Aorta (tissue), 5 donors: Measurements from ENCODE around the gene FBN2. TPM values are rescaled to one million over a fixed set of nuclear protein-coding genes. Genes with fewer than 3 reads are reported as not detected.
"Not testable (repeated sequence)": the region's sequence is repeated elsewhere in the genome, so short reads cannot be mapped to it uniquely, and the experiment has no call there.

Source experiments
- ATAC-seq: fragments of 200-7000 bp; cut with Tn5 transposase; one replicate; pipeline ENCODE4 v1.9.1; 2022; ENCODE audit warnings: moderate library complexity; ENCODE audit not compliant: low FRiP score
- DNase-seq, 2 donors: peaks; one replicate each; pipeline ENCODE4 v3.0.0-alpha.2; 2020
- H3K27ac ChIP-seq, 2 donors: one replicate each; pipeline ENCODE4 v1.5.1; 2013; ENCODE audit warnings: low read length in 2 of 2, mild to moderate bottlenecking in 2 of 2, moderate library complexity in 2 of 2, control low read depth in 1 of 2, inconsistent platforms in 1 of 2, low read depth in 1 of 2
- H3K27me3 ChIP-seq, 2 donors: one replicate each; pipeline ENCODE4 v1.6.1; 2013; ENCODE audit warnings: control low read depth in 1 of 2, low read length in 1 of 2, mild to moderate bottlenecking in 1 of 2, moderate library complexity in 1 of 2; ENCODE audit not compliant: insufficient read depth in 2 of 2, control insufficient read depth in 1 of 2
- H3K36me3 ChIP-seq, 2 donors: one replicate each; pipeline ENCODE4 v1.6.1; 2013; ENCODE audit warnings: control low read depth in 1 of 2, low read length in 1 of 2, mild to moderate bottlenecking in 1 of 2; ENCODE audit not compliant: insufficient read depth in 2 of 2, control insufficient read depth in 1 of 2
- H3K4me1 ChIP-seq, 2 donors: one replicate each; pipeline ENCODE4 v1.6.1; 2013; ENCODE audit warnings: low read length in 2 of 2, control low read depth in 1 of 2, mild to moderate bottlenecking in 1 of 2, moderate library complexity in 1 of 2; ENCODE audit not compliant: insufficient read depth in 2 of 2, control insufficient read depth in 1 of 2
- H3K4me3 ChIP-seq, 2 donors: one replicate each; pipeline ENCODE4 v1.5.1; 2013; ENCODE audit warnings: low read length in 2 of 2, control low read depth in 1 of 2, mild to moderate bottlenecking in 1 of 2
- H3K9me3 ChIP-seq: one replicate; pipeline ENCODE4 v1.6.1; 2013; ENCODE audit warnings: mild to moderate bottlenecking, low read length; ENCODE audit not compliant: control insufficient read depth
- WGBS, 2 donors: extraction: QIAGEN DNeasy Blood & Tissue Kit; methylation state at CpG; one replicate each; pipeline ENCODE4 v1.1.7; 2013; 5-methylcytosine and 5-hydroxymethylcytosine counted together
- intact Hi-C, 2 donors: fragments of 100-400 bp; cut with DNase I; formaldehyde crosslinking; loops; one replicate each; pipeline versions ENCODE4 v1.14.2 to v1.15.0; 2022
- polyA plus RNA-seq, 2 donors: library from polyadenylated mRNA; stranded (reverse); fragments of 200-250 nt; gene quantifications; one replicate each; pipeline ENCODE4 v1.2.3, GENCODE V29; 2013
- total RNA-seq, 2 donors: library from RNA; stranded (reverse); fragmentation: NEBNext Ultra II Directional; extraction: Animal tissue kit (Norgen Biotek cat#: 25700); gene quantifications; one replicate each; pipeline ENCODE4 v1.2.1, GENCODE V29; 2021
- donor health status: healthy with polysubstance abuse.
- donor health status: Bipolar disorder and iron deficiency.
- donor health status: DM: no; HTN: no; CAD: no.
- donor health status: DM: no; HTN: no; CAD: no.
- donor health status: DM: yes; HTN: yes; CAD: no.

The FBN2 gene
- total and polyA plus RNA-seq, 4 donors, result 0.25 to 1.5 (median 0.84) TPM; not detected in 1

GRCh38 chr5:128412145-128412930, 125.7 kb downstream of the FBN2 start:
- DNase-seq (no peak), ATAC-seq (no peak)
- no peaks in the 10 kb centered on the region for H3K9me3 ChIP-seq
- no peak overlapping the region for H3K27ac ChIP-seq
- intact Hi-C loops, result no loop called here
- no peaks in the 10 kb centered on the region for H3K27me3 ChIP-seq
- no peaks in the 10 kb centered on the region for H3K4me1 ChIP-seq
- WGBS, 2 donors, result 61 to 63% methylated on average over 1 of the region's 1 CpG
- H3K36me3 ChIP-seq, result no peaks in the 10 kb centered on the region
- no peak overlapping the region for H3K4me3 ChIP-seq

- no peaks in the 10 kb centered on the region for H3K27me3 ChIP-seq
- no peaks in the 10 kb centered on the region for H3K9me3 ChIP-seq
- no peaks in the 10 kb centered on the region for H3K36me3 ChIP-seq
- ATAC-seq (no peak), DNase-seq (no peak)
- no peak overlapping the region for H3K27ac ChIP-seq
- intact Hi-C loops, result no loop called here
- no peak overlapping the region for H3K4me3 ChIP-seq
- H3K4me1 ChIP-seq, result no peaks in the 10 kb centered on the region
Observed at GRCh38 chr5:128409166-128409800, 128.8 kb downstream of the FBN2 start.

GRCh38 chr5:128408622-128409021, 129.4 kb downstream of the FBN2 start:
- DNase-seq (no peak), ATAC-seq (no peak)
- 50 to 66% methylated on average over 5 of the region's 5 CpGs for WGBS, 2 donors
- Histone ChIP-seq H3K4me3 (no peak overlapping the region), H3K9me3 (no peaks in the 10 kb centered on the region), H3K36me3 (no peaks in the 10 kb centered on the region), H3K4me1 (no peaks in the 10 kb centered on the region), H3K27me3 (no peaks in the 10 kb centered on the region), H3K27ac (no peak overlapping the region)
- intact Hi-C loops, result no loop called here

- Histone ChIP-seq H3K4me3 (no peak overlapping the region), H3K27ac (no peak overlapping the region), H3K9me3 (no peaks in the 10 kb centered on the region), H3K4me1 (no peaks in the 10 kb centered on the region), H3K27me3 (no peaks in the 10 kb centered on the region), H3K36me3 (no peaks in the 10 kb centered on the region)
- no peak for ATAC-seq
- WGBS, 2 donors, result 97 to 100% methylated on average over 1 of the region's 1 CpG
- no peak for DNase-seq
- intact Hi-C loops, result no loop called here
Observed at GRCh38 chr5:128407944-128408343, 130.1 kb downstream of the FBN2 start.

GRCh38 chr5:128406803-128407202, 131.2 kb downstream of the FBN2 start:
- Histone ChIP-seq H3K36me3 (no peaks in the 10 kb centered on the region), H3K27me3 (no peaks in the 10 kb centered on the region), H3K9me3 (no peaks in the 10 kb centered on the region), H3K4me1 (no peaks in the 10 kb centered on the region), H3K4me3 (no peak overlapping the region), H3K27ac (no peak overlapping the region)
- DNase-seq, result no peak
- intact Hi-C loops, result no loop called here
- no peak for ATAC-seq
- WGBS, 2 donors, result 20 to 22% methylated on average over 3 of the region's 3 CpGs

GRCh38 chr5:128405159-128405558, 132.9 kb downstream of the FBN2 start:
- Histone ChIP-seq H3K4me1 (no peaks in the 10 kb centered on the region), H3K9me3 (no peaks in the 10 kb centered on the region), H3K27me3 (no peaks in the 10 kb centered on the region), H3K4me3 (no peak overlapping the region), H3K36me3 (no peaks in the 10 kb centered on the region), H3K27ac (no peak overlapping the region)
- no peak for ATAC-seq
- 89 to 90% methylated on average over 2 of the region's 2 CpGs for WGBS, 2 donors
- intact Hi-C loops, result no loop called here
- no peak for DNase-seq

GRCh38 chr5:128403333-128403732, 134.7 kb downstream of the FBN2 start:
- DNase-seq (no peak), ATAC-seq (no peak)
- no peaks in the 10 kb centered on the region for H3K27me3 ChIP-seq
- no peaks in the 10 kb centered on the region for H3K36me3 ChIP-seq
- H3K9me3 ChIP-seq, result no peaks in the 10 kb centered on the region
- intact Hi-C loops, result no loop called here
- WGBS, 2 donors, result 4 to 35% methylated on average over 4 of the region's 4 CpGs
- no peaks in the 10 kb centered on the region for H3K4me1 ChIP-seq
- no peak overlapping the region for H3K27ac ChIP-seq
- H3K4me3 ChIP-seq, result no peak overlapping the region

GRCh38 chr5:128402506-128402905, 135.5 kb downstream of the FBN2 start:
- no peaks in the 10 kb centered on the region for H3K27me3 ChIP-seq
- no peak overlapping the region for H3K27ac ChIP-seq
- DNase-seq (no peak), ATAC-seq (no peak)
- intact Hi-C loops, result no loop called here
- 95 to 96% methylated on average over 2 of the region's 2 CpGs for WGBS, 2 donors
- no peaks in the 10 kb centered on the region for H3K4me1 ChIP-seq
- no peak overlapping the region for H3K4me3 ChIP-seq
- no peaks in the 10 kb centered on the region for H3K36me3 ChIP-seq
- no peaks in the 10 kb centered on the region for H3K9me3 ChIP-seq

- H3K9me3 ChIP-seq, H3K36me3 ChIP-seq, H3K4me3 ChIP-seq, H3K27ac ChIP-seq, H3K4me1 ChIP-seq, H3K27me3 ChIP-seq, DNase-seq, intact Hi-C loops, ATAC-seq: not testable (repeated sequence)
- WGBS, 2 donors, result 97 to 98% methylated on average over 2 of the region's 2 CpGs
Observed at GRCh38 chr5:128400766-128401165, 137.3 kb downstream of the FBN2 start.
